Cardiac muscle cell (in vitro differentiated cells and primary cell): ENCODE results near the gene KCNAB3. TPM values are rescaled to one million over a fixed set of nuclear protein-coding genes. Genes with fewer than 3 reads are reported as not detected.

ENCODE experiments used
- DNase-seq, 2 donors: peaks; one replicate each; pipeline versions ENCODE4 v3.0.0 to v3.0.0-alpha.2; 2010 to 2017; ENCODE audit warnings: low read depth in 1 of 2, low spot score in 1 of 2
- H3K27ac ChIP-seq: fragments of 200-600 bp; sonication (generic); 2 replicates; pipeline ENCODE4 v1.5.1; 2016
- H3K27me3 ChIP-seq: fragments of 200-600 bp; sonication (generic); 2 replicates; pipeline ENCODE4 v1.6.0; 2016; ENCODE audit warnings: control low read depth
- H3K36me3 ChIP-seq: fragments of 200-600 bp; sonication (generic); 2 replicates; pipeline ENCODE4 v1.5.1; 2016; ENCODE audit warnings: control low read depth
- H3K4me1 ChIP-seq: fragments of 200-600 bp; sonication (generic); 2 replicates; pipeline ENCODE4 v1.8.1; 2017; ENCODE audit warnings: low read depth, mild to moderate bottlenecking, mixed run types
- H3K4me3 ChIP-seq: fragments of 200-600 bp; sonication (generic); 2 replicates; pipeline ENCODE4 v1.5.1; 2016; ENCODE audit warnings: mild to moderate bottlenecking
- H3K9me3 ChIP-seq: fragments of 200-600 bp; sonication (generic); 2 replicates; pipeline ENCODE4 v1.5.1; 2017; ENCODE audit warnings: low read depth, mild to moderate bottlenecking, control low read depth
- polyA plus RNA-seq: library from polyadenylated mRNA; unstranded; fragments of >200 nt; fragmentation: Nextera tagmentation; extraction: Ambion mirVana; gene quantifications from 2 replicates; pipeline ENCODE4 v1.2.1, GENCODE V29; 2016
- total RNA-seq: library from RNA; depleted of rRNA; stranded (reverse); fragments of >200 nt; gene quantifications from 2 replicates; pipeline ENCODE4 v1.2.3, GENCODE V29; 2016
- TF ChIP-seq, protein P1 (sequence below): IDR thresholded peaks from 2 replicates; pipeline ENCODE4 v1.5.1; 2012; ENCODE audit warnings: low read depth, mild to moderate bottlenecking, low read length

KCNAB3 gene
- total RNA-seq, result 1.8 and 3.3 TPM in 2 replicates
- polyA plus RNA-seq, result 1.3 and 1.4 TPM in 2 replicates

DNA sequence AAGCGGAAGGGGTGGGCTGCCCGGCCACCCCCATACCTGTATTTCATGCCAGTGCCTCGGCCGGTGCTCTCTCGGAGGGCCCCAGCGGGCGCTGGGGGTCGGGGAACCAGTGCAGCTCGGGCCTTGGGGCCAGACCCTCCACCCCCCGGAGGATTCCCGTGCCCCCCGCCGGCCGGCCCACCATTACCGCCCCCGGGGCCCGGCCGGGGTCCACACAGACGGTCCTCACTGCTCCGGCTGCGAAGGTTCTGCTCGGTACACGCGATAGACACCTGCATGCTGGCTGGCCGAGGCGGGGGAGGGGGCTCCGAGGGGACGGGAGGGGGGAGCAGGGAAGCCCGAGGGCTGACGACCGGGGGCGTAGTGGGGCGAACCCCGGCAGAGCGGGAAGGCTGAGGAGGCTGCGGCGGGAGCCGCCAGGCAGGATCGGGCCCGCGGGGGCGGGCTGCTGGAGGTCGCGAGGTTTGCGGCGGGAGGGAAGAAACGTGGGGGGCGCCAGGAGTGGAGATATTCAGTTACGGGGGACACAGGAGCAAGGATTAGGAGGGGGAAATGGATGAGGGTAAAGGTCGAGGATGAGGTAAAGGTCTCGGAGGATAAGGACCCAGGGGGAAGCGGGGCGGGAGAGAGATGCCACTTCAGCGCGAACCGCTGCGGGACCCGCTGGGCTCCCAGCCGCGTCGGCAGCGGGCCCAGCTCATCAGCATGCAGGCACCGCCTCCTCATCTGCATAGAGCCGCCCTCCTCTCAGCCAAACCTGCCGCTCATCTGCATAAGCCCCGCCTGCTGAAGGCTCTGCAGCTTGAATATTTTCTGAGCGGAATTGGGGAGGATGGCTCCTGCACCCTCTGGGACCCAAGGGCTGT, at the start of gene KCNAB3:
TSS of gene KCNAB3 (minus strand) at position 699 of the 866 bp plus-strand sequence. CDS start at position 278, 421 bp downstream.
- DNase-seq, result peak; percentile 86 to 87
- Histone ChIP-seq H3K4me1 (peaks cover 16% of the 10 kb centered on the region), H3K4me3 (peak within 1 kb of the TSS; percentile 48), H3K36me3 (no peaks in the 10 kb centered on the region), H3K27ac (no peak within 1 kb of the TSS), H3K9me3 (no peaks in the 10 kb centered on the region), H3K27me3 (peaks cover 19% of the 10 kb centered on the region)
- TF ChIP-seq, protein P1, sequence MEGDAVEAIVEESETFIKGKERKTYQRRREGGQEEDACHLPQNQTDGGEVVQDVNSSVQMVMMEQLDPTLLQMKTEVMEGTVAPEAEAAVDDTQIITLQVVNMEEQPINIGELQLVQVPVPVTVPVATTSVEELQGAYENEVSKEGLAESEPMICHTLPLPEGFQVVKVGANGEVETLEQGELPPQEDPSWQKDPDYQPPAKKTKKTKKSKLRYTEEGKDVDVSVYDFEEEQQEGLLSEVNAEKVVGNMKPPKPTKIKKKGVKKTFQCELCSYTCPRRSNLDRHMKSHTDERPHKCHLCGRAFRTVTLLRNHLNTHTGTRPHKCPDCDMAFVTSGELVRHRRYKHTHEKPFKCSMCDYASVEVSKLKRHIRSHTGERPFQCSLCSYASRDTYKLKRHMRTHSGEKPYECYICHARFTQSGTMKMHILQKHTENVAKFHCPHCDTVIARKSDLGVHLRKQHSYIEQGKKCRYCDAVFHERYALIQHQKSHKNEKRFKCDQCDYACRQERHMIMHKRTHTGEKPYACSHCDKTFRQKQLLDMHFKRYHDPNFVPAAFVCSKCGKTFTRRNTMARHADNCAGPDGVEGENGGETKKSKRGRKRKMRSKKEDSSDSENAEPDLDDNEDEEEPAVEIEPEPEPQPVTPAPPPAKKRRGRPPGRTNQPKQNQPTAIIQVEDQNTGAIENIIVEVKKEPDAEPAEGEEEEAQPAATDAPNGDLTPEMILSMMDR, result no peak

DNA sequence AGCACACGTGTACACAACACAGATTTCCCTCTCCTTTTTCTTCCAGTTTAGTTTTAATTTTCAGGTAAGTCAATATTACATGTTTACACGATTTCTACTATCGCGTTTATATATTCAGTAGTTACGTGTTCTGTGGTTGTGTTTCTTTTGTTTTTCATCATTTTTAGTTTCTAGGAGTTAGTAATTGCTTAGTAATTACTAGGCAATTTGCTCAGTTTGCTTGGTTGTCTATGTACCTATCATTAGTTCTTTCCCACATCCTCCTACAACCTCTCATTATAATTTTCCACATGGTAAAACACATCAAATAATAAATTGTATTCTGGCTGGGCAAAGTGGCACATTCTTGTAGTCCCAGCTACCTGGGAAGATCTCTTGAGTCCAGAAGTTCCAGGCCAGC, 48.1 kb upstream of the KCNAB3 start:
- Histone ChIP-seq H3K36me3 (no peaks in the 10 kb centered on the region), H3K4me3 (no peak overlapping the region), H3K27ac (no peak overlapping the region), H3K4me1 (no peaks in the 10 kb centered on the region), H3K27me3 (no peaks in the 10 kb centered on the region), H3K9me3 (no peaks in the 10 kb centered on the region)
- TF ChIP-seq, protein P1, result no peak
- DNase-seq, result no peak

DNA sequence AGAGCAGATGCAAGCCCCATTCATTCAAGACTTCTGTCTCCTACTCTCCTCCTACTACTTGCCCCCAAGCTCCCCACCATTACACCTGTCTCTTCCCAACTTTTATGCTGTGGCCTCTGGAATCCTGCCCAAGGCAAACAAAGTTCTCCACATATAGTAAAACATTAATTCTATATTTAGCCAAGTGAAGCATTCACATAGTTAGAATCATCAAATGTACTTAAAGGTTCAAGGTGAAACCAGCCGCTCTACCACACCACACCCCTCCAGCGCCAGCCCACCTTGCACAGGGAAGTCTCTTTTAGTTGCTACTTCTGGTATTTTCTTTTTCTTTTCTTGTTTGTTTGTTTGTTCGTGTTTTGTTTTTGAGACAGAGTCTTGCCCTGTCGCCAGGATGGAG, 47.4 kb upstream of the KCNAB3 start:
- H3K27ac ChIP-seq, result no peak overlapping the region
- H3K4me1 ChIP-seq, result no peaks in the 10 kb centered on the region
- no peak overlapping the region for H3K4me3 ChIP-seq
- DNase-seq, result no peak
- no peaks in the 10 kb centered on the region for H3K9me3 ChIP-seq
- TF ChIP-seq, protein P1, result no peak
- no peaks in the 10 kb centered on the region for H3K36me3 ChIP-seq
- H3K27me3 ChIP-seq, result no peaks in the 10 kb centered on the region

DNA sequence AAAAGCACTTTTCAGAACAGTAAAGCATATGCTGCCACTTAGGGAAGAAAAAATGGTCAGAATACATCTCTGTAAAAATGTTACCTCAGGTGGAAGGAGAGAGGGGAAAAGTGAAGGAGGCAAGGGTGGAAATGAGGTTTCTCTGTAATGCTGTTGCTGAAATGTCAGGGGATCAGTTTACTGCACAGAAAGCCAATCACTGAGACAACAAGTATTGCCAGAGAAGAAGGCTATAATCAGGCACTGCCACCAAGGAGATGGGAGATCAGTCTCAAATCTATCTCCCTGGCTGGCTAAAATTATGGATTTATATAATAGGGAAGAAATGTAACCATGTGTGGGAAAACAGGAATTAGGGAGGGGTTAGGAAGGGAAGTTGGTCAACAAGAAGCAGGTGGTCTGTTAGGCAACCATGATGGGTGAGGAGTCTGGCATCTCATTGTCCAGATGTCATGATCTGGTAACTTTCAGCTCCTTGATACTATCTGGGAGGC, 45.0 kb upstream of the KCNAB3 start:
- H3K9me3 ChIP-seq, result no peaks in the 10 kb centered on the region
- TF ChIP-seq, protein P1, result no peak
- H3K27me3 ChIP-seq, result no peaks in the 10 kb centered on the region
- H3K4me1 ChIP-seq, result no peaks in the 10 kb centered on the region
- no peak for DNase-seq
- no peak overlapping the region for H3K27ac ChIP-seq
- no peak overlapping the region for H3K4me3 ChIP-seq
- no peaks in the 10 kb centered on the region for H3K36me3 ChIP-seq

DNA sequence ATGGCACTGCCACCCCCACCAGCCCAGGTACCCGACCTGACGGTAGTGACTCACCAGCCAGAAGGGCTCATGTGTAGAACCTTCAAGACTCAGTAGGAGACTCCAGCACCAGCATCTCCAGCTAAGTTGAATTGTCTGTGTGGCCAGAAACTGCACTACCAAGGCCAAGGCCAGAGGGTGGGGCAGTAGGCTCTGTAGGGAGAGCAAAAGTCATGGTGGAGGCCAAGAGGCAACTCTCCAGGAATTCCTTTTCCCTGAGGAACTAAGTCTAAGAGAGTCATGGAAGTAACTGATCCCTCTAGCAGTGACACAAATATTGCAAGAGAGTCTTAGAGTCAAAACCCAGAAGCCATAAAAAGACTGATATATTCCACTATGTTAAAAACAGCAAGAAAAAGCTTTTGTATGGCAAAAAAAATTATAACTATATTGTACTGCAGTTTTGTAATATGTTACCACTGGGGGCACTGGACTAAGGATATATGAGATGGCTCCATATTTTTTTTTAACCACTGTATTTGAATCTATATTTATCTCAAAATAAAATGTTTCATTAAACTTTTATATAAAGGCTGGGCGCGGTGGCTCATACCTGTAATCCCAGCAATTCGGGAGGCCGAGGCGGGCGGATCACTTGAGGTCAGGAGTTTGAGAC, 42.6 kb upstream of the KCNAB3 start:
- no peak overlapping the region for H3K27ac ChIP-seq
- peak in 1 of 2 donors; percentile 19 for DNase-seq

More for the DNA sequence above, 42.6 kb upstream of the KCNAB3 start:
- Histone ChIP-seq H3K4me3 (no peak overlapping the region), H3K36me3 (no peaks in the 10 kb centered on the region), H3K4me1 (no peaks in the 10 kb centered on the region), H3K9me3 (no peaks in the 10 kb centered on the region), H3K27me3 (no peaks in the 10 kb centered on the region)
- TF ChIP-seq, protein P1, result peak; percentile 30
